A549 (cell line): ENCODE measurements around the gene SLC26A6.

Experiments used
- CHD4 ChIP-seq: fragments of 200-600 bp; sonication (generic); IDR thresholded peaks from 2 replicates; pipeline ENCODE4 v1.6.1; 2016; ENCODE audit warnings: antibody characterized with exemption, mild to moderate bottlenecking, borderline replicate concordance
- ESRRA ChIP-seq: fragments of 150-350 bp; IDR thresholded peaks from 2 replicates; pipeline ENCODE4 v1.6.1; 2014; ENCODE audit warnings: mild to moderate bottlenecking, low read length, borderline replicate concordance
- FOSL2 ChIP-seq, 2 experiments: fragments of 450-650 bp in 1 of 2; fragments of >200 bp in 1 of 2; sonication (Bioruptor Twin) in 1 of 2; formaldehyde crosslinking; IDR thresholded peaks; 2 replicates each; pipeline versions ENCODE4 v1.5.0 to v1.6.1; 2016 to 2020; ENCODE audit warnings: mild to moderate bottlenecking in 1 of 2, moderate library complexity in 1 of 2
- KDM5A ChIP-seq: fragments of 200-600 bp; sonication (generic); IDR thresholded peaks from 2 replicates; pipeline ENCODE4 v1.6.1; 2016; ENCODE audit warnings: antibody characterized with exemption, mild to moderate bottlenecking
- POLR2A ChIP-seq: IDR thresholded peaks from 2 replicates; pipeline ENCODE4 v1.6.1; 2012; ENCODE audit warnings: mild to moderate bottlenecking, low read length
- RAD21 ChIP-seq, 2 experiments: fragments of >200 bp in 1 of 2; sonication (Bioruptor Twin) in 1 of 2; formaldehyde crosslinking in 1 of 2; IDR thresholded peaks in 1 of 2; conservative IDR thresholded peaks in 1 of 2; 2 replicates in 1 of 2; 3 replicates in 1 of 2; pipeline ENCODE4 v1.6.1; 2012 to 2018; ENCODE audit warnings: inconsistent platforms in 1 of 2
- SREBF2 ChIP-seq: fragments of 450-650 bp; IDR thresholded peaks from 2 replicates; pipeline ENCODE4 v1.6.1; 2014; ENCODE audit warnings: mild to moderate bottlenecking, moderate library complexity
- TF ChIP-seq, protein P1 (sequence below): fragments of >200 bp; sonication (Bioruptor Twin); formaldehyde crosslinking; IDR thresholded peaks from 3 replicates; pipeline ENCODE4 v1.5.1; 2016
- TF ChIP-seq, protein P2 (sequence below): fragments of 200-600 bp; sonication (generic); IDR thresholded peaks from 2 replicates; pipeline ENCODE4 v1.6.1; 2016; ENCODE audit warnings: antibody characterized with exemption, mild to moderate bottlenecking, moderate library complexity

DNA sequence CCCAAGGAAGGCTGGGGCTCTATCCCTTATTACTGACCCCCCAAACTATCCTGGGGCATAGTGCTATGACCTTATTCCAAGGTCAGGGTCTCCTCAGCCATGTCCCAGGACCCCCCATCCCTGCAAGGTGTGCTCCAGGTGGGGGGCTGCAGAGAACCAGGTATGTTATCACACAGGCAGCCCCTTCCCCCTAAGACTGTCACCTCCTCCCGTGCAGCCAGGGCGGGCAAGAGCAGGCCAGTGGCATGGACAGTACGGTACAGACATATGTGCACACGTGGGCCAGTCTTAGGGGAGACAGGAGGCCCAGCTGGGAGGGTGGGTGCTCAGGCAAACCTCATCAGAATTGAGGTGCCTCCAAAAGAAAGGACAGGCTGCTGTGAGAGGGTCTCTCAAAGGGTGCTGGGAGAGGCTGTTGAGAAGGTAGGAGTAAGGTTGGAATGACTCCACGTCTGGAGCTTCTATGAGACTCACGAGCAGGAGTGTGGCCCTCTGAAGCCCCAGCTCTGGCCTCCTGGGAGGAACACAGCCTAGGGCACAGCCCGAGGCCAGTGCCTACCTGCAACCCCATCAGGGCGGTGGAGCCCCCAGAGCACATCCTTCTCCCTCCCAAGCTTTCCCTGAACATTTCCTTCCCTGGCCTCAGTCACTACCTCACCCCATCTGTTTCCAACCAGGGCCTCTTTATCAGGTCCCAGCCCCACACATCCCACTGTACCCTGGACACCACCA, 38.4 kb downstream of the SLC26A6 start:
- TF ChIP-seq RAD21 (conservative IDR thresholded peaks at IDR 0.05 in 1 of 2, IDR thresholded peaks at IDR 0.05 in 1 of 2) (no peak), POLR2A (no peak), CHD4 (no peak), ESRRA (no peak), KDM5A (no peak), FOSL2 (IDR thresholded peaks at IDR 0.05) (no peak), FOSL2 (CRISPR knock-in tag; IDR thresholded peaks at IDR 0.05) (no peak), SREBF2 (no peak)
- TF ChIP-seq, protein P1, sequence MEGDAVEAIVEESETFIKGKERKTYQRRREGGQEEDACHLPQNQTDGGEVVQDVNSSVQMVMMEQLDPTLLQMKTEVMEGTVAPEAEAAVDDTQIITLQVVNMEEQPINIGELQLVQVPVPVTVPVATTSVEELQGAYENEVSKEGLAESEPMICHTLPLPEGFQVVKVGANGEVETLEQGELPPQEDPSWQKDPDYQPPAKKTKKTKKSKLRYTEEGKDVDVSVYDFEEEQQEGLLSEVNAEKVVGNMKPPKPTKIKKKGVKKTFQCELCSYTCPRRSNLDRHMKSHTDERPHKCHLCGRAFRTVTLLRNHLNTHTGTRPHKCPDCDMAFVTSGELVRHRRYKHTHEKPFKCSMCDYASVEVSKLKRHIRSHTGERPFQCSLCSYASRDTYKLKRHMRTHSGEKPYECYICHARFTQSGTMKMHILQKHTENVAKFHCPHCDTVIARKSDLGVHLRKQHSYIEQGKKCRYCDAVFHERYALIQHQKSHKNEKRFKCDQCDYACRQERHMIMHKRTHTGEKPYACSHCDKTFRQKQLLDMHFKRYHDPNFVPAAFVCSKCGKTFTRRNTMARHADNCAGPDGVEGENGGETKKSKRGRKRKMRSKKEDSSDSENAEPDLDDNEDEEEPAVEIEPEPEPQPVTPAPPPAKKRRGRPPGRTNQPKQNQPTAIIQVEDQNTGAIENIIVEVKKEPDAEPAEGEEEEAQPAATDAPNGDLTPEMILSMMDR = no peak
- TF ChIP-seq, protein P2, sequence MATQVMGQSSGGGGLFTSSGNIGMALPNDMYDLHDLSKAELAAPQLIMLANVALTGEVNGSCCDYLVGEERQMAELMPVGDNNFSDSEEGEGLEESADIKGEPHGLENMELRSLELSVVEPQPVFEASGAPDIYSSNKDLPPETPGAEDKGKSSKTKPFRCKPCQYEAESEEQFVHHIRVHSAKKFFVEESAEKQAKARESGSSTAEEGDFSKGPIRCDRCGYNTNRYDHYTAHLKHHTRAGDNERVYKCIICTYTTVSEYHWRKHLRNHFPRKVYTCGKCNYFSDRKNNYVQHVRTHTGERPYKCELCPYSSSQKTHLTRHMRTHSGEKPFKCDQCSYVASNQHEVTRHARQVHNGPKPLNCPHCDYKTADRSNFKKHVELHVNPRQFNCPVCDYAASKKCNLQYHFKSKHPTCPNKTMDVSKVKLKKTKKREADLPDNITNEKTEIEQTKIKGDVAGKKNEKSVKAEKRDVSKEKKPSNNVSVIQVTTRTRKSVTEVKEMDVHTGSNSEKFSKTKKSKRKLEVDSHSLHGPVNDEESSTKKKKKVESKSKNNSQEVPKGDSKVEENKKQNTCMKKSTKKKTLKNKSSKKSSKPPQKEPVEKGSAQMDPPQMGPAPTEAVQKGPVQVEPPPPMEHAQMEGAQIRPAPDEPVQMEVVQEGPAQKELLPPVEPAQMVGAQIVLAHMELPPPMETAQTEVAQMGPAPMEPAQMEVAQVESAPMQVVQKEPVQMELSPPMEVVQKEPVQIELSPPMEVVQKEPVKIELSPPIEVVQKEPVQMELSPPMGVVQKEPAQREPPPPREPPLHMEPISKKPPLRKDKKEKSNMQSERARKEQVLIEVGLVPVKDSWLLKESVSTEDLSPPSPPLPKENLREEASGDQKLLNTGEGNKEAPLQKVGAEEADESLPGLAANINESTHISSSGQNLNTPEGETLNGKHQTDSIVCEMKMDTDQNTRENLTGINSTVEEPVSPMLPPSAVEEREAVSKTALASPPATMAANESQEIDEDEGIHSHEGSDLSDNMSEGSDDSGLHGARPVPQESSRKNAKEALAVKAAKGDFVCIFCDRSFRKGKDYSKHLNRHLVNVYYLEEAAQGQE = no peak
